Neural progenitor cell (in vitro differentiated cells): ENCODE data around the gene SPATA13.

Experiments
- EZH2phosphoT487 ChIP-seq: fragments of 200-600 bp; sonication (generic); IDR thresholded peaks from 2 replicates; pipeline ENCODE4 v1.6.1; 2017; ENCODE audit warnings: antibody characterized with exemption
- TF ChIP-seq, protein P1 (sequence below): fragments of 200-600 bp; sonication (generic); IDR thresholded peaks from 2 replicates; pipeline ENCODE4 v1.5.1; 2017; ENCODE audit warnings: antibody characterized with exemption, mild to moderate bottlenecking

DNA sequence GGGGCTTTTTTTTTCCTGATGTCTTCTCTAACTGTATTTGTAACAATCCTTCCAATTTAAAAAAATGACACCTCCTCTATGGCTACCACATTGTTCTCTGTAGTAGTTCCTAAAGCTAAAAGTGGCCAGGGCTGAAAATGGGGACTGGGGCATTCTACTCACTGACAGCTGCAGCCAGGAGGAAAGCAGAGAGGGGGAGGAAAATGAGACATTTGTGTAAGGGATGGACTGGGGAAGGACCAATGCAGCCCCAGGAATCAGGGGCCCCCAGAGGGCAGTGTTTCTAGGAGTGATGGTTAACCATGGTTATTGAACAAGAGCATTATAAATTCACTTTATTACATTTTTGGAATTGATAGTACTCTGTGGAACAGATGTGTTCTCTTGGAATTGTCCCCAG is 114.5 kb downstream of the SPATA13 start:
- TF ChIP-seq, protein P1, sequence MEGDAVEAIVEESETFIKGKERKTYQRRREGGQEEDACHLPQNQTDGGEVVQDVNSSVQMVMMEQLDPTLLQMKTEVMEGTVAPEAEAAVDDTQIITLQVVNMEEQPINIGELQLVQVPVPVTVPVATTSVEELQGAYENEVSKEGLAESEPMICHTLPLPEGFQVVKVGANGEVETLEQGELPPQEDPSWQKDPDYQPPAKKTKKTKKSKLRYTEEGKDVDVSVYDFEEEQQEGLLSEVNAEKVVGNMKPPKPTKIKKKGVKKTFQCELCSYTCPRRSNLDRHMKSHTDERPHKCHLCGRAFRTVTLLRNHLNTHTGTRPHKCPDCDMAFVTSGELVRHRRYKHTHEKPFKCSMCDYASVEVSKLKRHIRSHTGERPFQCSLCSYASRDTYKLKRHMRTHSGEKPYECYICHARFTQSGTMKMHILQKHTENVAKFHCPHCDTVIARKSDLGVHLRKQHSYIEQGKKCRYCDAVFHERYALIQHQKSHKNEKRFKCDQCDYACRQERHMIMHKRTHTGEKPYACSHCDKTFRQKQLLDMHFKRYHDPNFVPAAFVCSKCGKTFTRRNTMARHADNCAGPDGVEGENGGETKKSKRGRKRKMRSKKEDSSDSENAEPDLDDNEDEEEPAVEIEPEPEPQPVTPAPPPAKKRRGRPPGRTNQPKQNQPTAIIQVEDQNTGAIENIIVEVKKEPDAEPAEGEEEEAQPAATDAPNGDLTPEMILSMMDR: no peak
- no peak for TF ChIP-seq EZH2phosphoT487
